ENCODE measurements around the gene CRIP2.

The CRIP2 gene, protein sequence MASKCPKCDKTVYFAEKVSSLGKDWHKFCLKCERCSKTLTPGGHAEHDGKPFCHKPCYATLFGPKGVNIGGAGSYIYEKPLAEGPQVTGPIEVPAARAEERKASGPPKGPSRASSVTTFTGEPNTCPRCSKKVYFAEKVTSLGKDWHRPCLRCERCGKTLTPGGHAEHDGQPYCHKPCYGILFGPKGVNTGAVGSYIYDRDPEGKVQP

DNA sequence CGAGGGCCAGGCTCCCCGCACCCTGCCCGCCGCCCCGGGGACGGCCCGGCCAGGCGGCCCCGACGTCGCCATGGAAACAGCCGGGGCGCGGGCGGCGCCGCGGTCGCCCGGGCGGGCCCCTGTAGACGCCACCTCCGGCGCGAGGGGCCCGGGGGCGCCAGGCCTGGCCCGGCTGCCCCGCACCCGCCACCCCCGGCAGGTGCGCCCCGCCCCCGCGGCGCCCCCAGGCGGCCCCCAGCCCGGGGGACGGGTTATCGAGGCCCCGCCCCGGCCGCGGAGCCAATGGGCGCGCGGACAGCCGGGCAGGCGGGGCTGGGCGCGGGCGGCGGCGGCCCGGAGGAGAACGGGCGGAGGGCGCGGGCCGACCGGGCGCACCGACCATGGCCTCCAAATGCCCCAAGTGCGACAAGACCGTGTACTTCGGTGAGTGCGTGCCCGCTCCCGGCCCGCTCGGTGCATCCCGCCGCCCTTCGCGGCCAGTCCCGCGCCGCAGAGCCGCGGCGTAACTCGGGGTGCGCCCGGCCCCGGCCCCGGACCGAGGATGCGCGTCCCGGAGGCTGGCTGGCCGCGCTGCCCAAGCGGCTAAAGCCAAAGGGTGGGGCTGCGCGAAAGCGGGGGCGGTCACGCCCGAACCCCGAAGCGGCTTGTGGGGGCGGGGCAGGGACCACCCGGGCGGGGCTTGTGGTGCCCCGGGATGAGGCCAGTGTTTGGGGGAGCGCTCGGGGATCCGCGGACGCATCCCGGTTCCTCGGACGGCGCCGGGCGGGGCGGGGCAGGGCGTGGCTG lies at the start of gene CRIP2:
Gene CRIP2, plus strand, starts transcription at position 339 of the 786 bp plus-strand sequence. Its CDS starts 42 bp downstream, at position 381.
- DNase-seq, result no peak

GRCh38 chr14:105424861-105425260 lies 49.8 kb upstream of the CRIP2 start:
- no peak for DNase-seq

- DNase-seq, result no peak
Observed at GRCh38 chr14:105425823-105426247, 48.8 kb upstream of the CRIP2 start.

- no peak for DNase-seq
Observed at GRCh38 chr14:105426416-105427130, 48.0 kb upstream of the CRIP2 start.

GRCh38 chr14:105427412-105427811 lies 47.2 kb upstream of the CRIP2 start:
- no peak for DNase-seq

DNA sequence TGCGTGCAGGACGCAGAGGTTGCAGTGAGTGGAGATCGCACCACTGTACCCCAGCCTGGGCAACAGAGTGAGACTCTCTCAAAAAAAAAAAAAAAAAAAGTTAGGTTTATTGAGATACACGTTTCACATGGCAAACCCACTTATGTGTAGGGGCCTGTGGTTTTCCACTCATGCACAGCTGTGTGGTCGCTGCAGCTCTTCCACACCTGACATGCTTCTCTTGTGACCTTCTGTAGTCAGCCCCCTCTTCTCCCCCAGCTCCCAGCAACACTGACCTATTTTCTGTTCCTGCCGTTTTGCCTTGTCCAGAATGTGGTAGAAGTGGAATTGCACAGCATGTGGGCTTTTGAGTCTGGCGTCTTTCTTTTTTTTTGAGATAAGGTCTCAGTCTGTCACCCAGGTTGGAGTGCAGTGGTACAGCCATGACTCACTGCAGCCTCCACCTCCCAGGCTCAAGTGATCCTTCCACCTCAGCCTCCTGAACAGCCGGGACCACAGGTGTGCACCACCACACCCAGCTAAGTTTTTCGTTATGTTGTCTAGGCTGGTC lies 46.6 kb upstream of the CRIP2 start:
- no peak for DNase-seq

- DNase-seq, result no peak
Observed at GRCh38 chr14:105430042-105430441, 44.6 kb upstream of the CRIP2 start.

GRCh38 chr14:105430565-105430964 lies 44.1 kb upstream of the CRIP2 start:
- no peak for DNase-seq

DNA sequence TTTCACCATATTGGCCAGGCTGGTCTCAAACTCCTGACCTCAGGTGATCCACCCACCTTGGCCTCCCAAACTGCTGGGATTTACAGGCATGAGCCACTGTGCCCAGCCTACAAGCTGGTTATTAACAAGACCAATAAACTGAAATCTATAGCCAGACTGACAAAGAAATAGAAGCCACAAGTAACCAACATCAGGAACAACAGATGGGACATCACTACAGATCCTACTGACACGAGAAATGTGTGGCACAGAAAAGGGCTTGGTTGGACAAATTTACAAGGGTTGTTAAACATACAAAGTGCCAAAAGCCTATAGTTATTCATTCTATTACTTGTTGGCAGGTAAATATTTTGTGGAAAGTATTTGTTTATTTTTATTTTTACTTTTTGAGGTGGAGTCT lies 43.4 kb upstream of the CRIP2 start:
- DNase-seq, result no peak

DNA sequence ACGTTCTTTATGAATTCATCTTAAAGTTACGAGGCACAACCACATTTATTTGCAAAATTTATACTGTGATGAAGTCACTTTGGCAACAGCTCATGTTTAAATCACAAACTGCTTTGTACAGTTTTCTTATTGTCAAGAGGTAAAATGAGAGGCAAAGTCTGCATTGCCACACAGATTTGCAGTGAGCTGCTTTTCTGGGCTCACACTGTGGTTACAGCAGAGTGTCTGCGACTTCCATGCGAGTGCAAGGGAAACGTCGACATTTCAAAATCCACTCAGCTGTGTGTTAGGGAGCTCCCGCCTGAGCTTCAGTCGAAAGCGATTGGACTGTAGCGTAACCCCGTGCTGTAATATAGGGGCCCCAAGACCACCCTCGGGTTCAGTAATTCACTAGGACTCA lies 42.0 kb upstream of the CRIP2 start:
- DNase-seq, result no peak

DNA sequence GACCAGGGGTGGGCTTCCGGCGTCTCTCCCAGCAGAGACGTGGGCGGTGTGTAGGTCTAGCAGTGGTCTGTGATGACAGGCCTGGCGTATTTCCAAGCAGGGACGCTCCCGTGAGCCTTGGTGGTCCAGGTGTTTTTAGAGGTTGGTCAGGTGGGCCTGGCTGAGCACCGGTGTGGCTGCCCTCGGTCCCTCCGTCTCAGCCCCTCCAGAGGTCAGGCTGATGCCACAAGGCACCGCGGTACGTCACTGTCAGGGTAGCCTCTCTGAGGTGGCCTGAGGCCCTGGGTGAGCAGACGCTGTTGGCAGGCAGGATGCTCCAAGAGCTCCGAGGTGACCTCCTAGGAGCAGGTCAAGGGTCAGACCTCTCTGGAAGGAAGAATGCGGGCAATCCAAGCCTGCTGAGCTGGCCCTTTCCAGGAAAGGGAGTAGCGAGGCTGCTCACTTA lies 41.4 kb upstream of the CRIP2 start:
- no peak for DNase-seq

- DNase-seq, result no peak
Observed at GRCh38 chr14:105436402-105436801, 38.2 kb upstream of the CRIP2 start.

- DNase-seq, result no peak
Observed at GRCh38 chr14:105436891-105437722, 37.5 kb upstream of the CRIP2 start.

GRCh38 chr14:105437723-105438500 lies 36.7 kb upstream of the CRIP2 start:
- DNase-seq, result no peak

DNA sequence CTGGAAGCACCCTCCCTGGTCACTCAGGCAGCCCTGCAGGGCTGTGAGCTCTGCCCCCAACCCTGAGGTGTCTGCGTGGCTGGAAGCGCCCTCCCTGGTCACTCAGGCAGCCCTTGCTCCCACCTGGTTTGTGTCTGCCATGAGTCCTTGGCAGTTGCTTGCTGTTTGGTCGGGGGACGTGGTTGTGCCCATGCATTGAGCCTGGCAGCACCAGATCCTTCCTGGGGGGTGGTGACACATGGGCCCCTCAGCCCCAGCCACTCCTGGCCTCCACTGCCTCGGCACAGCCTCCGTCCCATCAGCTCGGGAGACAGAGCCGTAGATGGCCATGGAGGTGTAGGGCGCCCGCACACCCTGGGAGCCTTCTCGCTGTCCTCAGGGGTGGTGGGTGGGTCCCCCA lies 35.4 kb upstream of the CRIP2 start:
- DNase-seq, result no peak

- DNase-seq, result no peak
Observed at GRCh38 chr14:105439710-105440553, 34.7 kb upstream of the CRIP2 start.

GRCh38 chr14:105440554-105440900 lies 34.1 kb upstream of the CRIP2 start:
- no peak for DNase-seq

- DNase-seq, result no peak
Observed at GRCh38 chr14:105440992-105441391, 33.6 kb upstream of the CRIP2 start.

DNA sequence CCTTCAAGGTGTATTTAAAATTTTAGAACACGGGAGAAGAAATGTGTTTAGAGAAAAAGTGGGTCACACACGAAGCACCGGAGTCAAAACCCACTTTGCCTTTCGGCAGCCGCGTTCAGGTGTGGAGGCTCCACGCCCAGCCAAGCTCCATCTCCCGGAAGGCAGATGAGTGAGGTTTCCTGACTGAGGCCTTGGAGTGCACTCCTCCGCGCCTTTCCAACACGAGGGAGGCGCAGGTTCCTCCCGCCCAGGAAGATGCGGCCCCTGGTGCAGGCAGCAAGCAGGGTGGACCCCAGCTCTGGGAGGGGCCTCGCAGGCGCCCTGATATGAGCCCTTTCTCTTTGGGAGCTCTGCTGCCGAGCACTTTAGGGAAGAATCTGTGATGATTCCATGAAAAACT lies 32.5 kb upstream of the CRIP2 start:
- DNase-seq, result no peak

- DNase-seq, result no peak
Observed at GRCh38 chr14:105442834-105443233, 31.8 kb upstream of the CRIP2 start.

DNA sequence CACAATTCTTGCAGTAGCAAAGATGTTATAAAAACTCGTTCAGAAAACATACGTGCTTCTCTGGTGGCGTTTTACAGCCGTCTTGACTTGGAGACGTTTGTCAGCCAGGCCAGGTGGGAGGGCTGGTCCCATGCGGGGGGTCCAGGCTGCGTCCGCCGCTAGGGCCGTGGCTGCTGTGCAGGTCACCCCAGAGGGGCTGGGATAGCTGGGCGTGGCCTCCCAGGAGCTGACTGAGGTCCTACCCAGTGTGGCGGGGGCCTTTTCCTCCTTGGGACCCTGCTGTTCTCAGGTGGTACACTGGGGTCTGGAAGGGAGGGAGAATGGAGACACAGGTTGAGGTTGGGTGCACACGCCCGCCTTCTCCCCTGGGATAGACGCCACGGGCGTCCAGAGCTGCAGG lies 29.8 kb upstream of the CRIP2 start:
- DNase-seq, result no peak
